GM19328 (cell line): ENCODE measurements around the gene PAPPA2.

ENCODE experiments used
- ATAC-seq: cut with Tn5 transposase; IDR thresholded peaks from one replicate; pipeline ENCODE4 v1.9.1; 2021; ENCODE audit warnings: mild to moderate bottlenecking, moderate library complexity; ENCODE audit not compliant: unreplicated experiment

PAPPA2 gene

DNA sequence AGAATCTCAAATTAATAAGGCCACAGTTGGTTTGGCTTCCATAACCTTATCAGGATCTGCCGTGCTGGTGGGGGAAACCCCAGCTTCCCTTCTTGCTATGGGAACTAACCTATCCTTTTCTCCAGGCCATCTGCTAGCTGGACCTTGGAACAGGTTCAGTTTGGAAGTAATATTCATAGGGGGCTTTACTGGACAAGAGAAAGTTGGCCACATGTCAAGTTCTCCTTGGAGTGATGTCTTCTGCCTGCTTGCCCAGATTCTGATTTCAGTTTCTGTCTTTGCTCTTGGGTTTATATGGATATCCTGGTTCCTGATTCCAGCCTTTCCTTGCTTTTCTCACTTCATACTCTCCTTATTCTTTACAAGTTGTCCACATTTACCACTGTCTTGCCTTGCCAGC, 421.9 kb downstream of the PAPPA2 start:
- no peak for ATAC-seq

DNA sequence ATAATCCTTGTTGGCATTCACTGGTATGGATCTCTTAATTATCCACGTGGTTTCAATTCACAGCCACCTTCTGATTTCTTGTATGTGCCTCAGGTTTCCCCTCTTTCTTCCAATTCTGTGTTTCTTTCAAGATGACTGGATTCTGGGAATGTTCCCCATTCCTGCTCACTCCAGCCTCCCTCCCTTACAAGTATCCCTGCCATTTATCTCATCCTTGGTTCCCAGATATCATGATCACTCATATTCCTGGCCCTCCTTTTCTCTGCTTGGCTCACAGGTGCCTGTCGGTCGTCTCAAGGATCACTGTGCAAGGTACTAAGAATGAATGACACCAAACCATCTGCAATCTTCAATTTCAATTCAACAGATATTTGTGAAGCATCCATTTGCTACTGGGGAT, 422.4 kb downstream of the PAPPA2 start:
- no peak for ATAC-seq

- ATAC-seq, result no peak
These were observed 422.8 kb downstream of the PAPPA2 start for GRCh38 chr1:176885751-176886150.

GRCh38 chr1:176888471-176889032, 425.6 kb downstream of the PAPPA2 start:
- no peak for ATAC-seq

- ATAC-seq, result no peak
These were observed 430.8 kb downstream of the PAPPA2 start for GRCh38 chr1:176893625-176894352.

DNA sequence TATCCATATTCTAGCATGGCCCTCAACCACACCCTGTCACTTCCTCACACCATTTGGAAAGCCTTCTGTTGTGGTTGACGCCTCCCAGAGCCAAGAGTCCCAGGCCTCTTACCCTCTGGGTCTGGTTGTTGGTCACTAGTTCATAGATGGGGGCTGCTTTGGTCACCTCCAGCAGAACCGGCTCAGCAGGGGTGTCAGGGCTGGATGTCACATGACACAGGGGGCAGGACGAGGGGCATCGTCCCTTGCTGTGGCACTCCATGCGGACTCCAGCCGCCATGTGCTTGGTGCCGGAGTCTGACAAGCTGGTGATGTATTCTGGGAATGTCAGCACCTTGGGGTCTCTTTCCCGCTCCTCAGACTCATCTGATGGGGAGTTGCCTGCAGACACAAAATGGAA, 431.5 kb downstream of the PAPPA2 start:
- ATAC-seq, result no peak
